Measurements from ENCODE around the gene GABRB1. TPM values are rescaled to one million over a fixed set of nuclear protein-coding genes. Genes with fewer than 3 reads are reported as not detected.
A peak's percentile ranks its signal among the peaks of the same experiment; 100 is the strongest.

GABRB1 gene
- total RNA-seq = not detected
- under 1 TPM in 4 of 6 donors, not detected in 2; 0.17 to 0.48 (median 0.32) TPM for polyA plus RNA-seq (ENCODE audit: insufficient read length in 6 of 6)
- long read RNA-seq, donor 1 = 0 reads
- long read RNA-seq, donor 2 = 0 reads
- long read RNA-seq, donor 3 = 0 reads
- long read RNA-seq, donor 4 = 0 reads
- long read RNA-seq, donor 5 = 0 reads
- long read RNA-seq, donor 6 = 0 reads
- long read RNA-seq, donor 7 = 0 reads
- long read RNA-seq, donor 8 = 0 reads
- long read RNA-seq, donor 9 = 0 reads
- long read RNA-seq, donor 10 = 0 reads
- long read RNA-seq, donor 11, partial matches to known transcripts = 0 of 2 reads
- long read RNA-seq, donor 11, other reads (novel, unspliced or antisense) = 0 of 2 reads
- long read RNA-seq, donor 12 = 0 reads

DNA sequence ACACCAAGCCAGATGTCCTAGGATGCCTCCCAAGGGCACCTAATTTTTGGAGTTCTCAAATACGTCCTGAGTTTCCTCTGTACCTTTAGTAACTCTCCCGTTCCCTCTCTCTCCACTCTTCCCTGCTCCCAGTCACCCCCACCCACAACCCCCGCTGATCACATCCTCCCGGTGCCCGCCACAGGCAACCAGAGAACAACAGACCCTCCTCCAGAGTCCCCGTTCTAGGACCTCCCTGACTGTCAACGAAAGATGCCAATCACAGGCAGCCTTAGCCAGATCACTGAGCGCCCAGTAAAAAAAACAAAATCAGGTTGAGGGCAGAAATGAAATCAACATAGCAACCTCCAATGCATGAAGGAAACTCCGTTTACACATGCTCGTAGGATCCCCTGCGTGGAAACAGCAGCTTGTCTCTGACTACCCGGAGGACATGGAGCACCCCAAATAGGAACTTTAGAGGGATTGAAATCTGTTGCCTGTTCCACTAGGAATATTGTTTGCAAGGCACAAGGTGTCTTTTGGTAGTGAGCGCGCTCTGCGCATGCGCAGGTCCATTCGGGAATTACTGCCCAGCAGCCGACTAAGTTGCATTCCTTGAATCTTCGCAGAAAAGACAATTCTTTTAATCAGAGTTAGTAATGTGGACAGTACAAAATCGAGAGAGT is at the start of gene GABRB1:
Gene GABRB1, plus strand, starts transcription at position 557 of the 668 bp plus-strand sequence.
- Histone ChIP-seq H3K4me1 (no peaks in the 10 kb centered on the region), H3K27me3 (peaks cover 24 to 45% of the 10 kb centered on the region in 2 donors), H3K9me3 (no peaks in the 10 kb centered on the region), H3K27ac (no peak within 1 kb of the TSS), H3K36me3 (no peaks in the 10 kb centered on the region), H3K4me3 (peak within 1 kb of the TSS; percentile 14 to 16)
- intact Hi-C loops (cut with DNase I) = no loop called here
- no peak for TF ChIP-seq CTCF (IDR thresholded peaks at IDR 0.05)
- DNase-seq = peak; percentile 45 to 81 (median 60)
- peak; percentile 54 for ATAC-seq

- intact Hi-C loops (cut with DNase I) = no loop called here
- TF ChIP-seq CTCF (IDR thresholded peaks at IDR 0.05) = no peak
- DNase-seq = no peak
- Histone ChIP-seq H3K9me3 (no peaks in the 10 kb centered on the region), H3K4me3 (no peak overlapping the region), H3K36me3 (no peaks in the 10 kb centered on the region), H3K27me3 (peaks cover 0 to 6% of the 10 kb centered on the region in 2 donors), H3K27ac (no peak overlapping the region), H3K4me1 (no peaks in the 10 kb centered on the region)
- no peak for ATAC-seq
These were observed 46.6 kb upstream of the GABRB1 start for GRCh38 chr4:46984781-46985180.

- TF ChIP-seq CTCF (IDR thresholded peaks at IDR 0.05) = no peak
- intact Hi-C loops (cut with DNase I) = no loop called here
- no peak for DNase-seq
- Histone ChIP-seq H3K36me3 (no peaks in the 10 kb centered on the region), H3K9me3 (no peaks in the 10 kb centered on the region), H3K4me1 (no peaks in the 10 kb centered on the region), H3K27me3 (peaks cover under 1 to 23% of the 10 kb centered on the region in 2 donors), H3K4me3 (no peak overlapping the region), H3K27ac (no peak overlapping the region)
- no peak for ATAC-seq
These were observed 44.3 kb upstream of the GABRB1 start for GRCh38 chr4:46986922-46987638.

- no peak overlapping the region for H3K4me3 ChIP-seq
- peaks cover 32 to 64% of the 10 kb centered on the region in 2 donors for H3K27me3 ChIP-seq
- ATAC-seq (no peak), DNase-seq (no peak)
- H3K9me3 ChIP-seq = no peaks in the 10 kb centered on the region
- H3K27ac ChIP-seq = no peak overlapping the region
- no peak for TF ChIP-seq CTCF (IDR thresholded peaks at IDR 0.05)
- intact Hi-C loops (cut with DNase I) = no loop called here
- no peaks in the 10 kb centered on the region for H3K36me3 ChIP-seq
- H3K4me1 ChIP-seq = peaks cover 6 to 8% of the 10 kb centered on the region in 2 donors
These were observed 39.0 kb upstream of the GABRB1 start for GRCh38 chr4:46992338-46992737.

All from left lung (tissue), 14 donors.